GM19240 (cell line): ENCODE measurements around the gene ANO10.

Experiments
- DNase-seq: peaks from one replicate; pipeline ENCODE4 v3.0.0; 2011; ENCODE audit warnings: low spot score; ENCODE audit not compliant: insufficient read length

The ANO10 gene

DNA sequence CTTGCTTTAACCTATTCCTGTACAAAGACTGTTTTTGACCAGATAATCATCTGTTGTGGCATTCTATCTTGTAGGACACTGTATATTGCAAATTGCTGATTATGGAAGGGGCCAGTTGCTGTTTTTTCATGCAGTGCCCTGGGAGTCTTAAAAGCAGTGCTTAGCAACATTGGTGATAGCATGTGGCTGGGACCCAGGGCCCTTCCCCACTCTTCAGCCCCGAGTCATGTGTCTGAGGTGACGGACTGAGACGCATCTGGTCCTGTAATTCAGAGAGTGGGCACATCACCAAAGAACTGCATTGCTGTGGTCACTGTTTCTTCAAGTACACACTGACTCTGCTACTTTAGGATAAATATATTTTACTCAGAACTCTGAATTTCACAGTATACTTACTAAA is 272.1 kb downstream of the ANO10 start:
- no peak for DNase-seq

- no peak for DNase-seq
Observed at GRCh38 chr3:43348852-43349574, 272.8 kb downstream of the ANO10 start.

- no peak for DNase-seq
Observed at GRCh38 chr3:43348350-43348749, 273.5 kb downstream of the ANO10 start.

DNA sequence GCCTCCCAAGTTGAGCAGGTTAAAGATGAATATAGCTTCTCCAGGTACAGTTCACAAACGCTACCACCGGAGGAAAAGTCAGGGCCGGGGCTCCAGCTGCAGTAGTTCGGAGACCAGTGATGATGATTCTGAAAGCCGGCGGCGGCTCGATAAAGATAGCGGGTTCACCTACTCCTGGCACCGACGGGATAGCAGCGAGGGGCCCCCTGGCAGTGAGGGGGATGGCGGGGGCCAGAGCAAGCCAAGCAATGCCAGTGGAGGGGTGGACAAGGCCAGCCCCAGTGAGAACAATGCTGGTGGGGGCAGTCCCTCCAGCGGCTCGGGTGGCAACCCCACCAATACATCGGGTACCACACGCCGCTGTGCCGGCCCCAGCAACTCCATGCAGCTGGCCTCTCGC is 274.0 kb downstream of the ANO10 start:
- no peak for DNase-seq

DNA sequence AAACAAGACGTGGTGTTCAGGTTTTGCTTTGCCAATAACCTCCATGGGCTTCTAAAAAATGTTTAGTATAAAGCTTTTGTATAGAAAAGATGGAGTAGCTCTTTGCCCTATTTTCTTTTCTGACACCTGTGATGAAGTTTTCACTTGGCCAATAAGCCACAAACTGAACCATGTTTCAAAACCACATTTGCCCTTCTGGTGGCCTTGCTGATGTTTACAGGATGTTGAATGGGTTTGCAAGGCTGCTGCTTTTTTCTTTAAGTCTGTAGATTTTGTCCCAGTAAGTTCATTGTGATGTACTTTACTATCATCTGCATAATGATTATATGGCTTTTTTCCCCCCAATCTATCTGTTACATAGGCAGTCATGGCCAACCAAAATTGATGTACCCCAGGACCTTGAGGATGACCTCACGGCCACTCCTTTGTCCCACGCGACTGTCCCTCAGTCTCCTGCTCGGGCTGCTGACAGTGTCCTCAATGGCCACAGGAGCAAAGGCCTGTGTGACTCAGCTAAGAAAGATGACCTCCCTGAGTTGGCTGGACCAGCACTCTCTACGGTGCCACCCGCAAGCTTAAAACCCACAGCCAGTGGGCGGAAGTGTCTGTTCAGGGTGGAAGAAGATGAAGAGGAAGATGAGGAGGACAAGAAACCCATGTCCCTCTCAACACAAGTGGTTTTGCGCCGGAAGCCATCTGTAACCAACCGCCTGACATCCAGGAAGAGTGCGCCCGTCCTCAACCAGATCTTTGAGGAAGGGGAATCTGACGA is 274.6 kb downstream of the ANO10 start:
- no peak for DNase-seq

GRCh38 chr3:43345877-43346276 is 275.9 kb downstream of the ANO10 start:
- DNase-seq, result no peak

DNA sequence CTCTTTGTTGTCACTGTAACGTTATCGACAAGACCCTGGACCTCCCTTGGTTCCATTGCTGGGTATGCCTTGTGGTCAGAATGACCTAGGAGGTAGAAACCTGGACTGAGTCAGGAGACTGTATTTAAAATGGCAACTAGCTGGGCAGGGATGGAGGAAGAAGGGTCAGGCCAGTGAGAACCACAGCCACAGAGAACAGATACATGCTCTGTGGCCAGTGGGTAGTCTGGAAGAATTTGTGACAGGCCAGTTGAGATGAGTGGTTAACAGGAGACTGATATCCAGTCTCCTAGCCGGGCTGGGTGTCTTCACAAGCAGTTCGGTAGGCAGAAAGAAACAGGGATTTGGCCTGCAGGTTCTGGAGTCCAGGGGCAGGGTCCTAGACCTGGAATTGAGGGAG is 276.6 kb downstream of the ANO10 start:
- DNase-seq, result no peak

- no peak for DNase-seq
Observed at GRCh38 chr3:43344520-43344919, 277.3 kb downstream of the ANO10 start.

GRCh38 chr3:43343815-43344214 is 278.0 kb downstream of the ANO10 start:
- no peak for DNase-seq

DNA sequence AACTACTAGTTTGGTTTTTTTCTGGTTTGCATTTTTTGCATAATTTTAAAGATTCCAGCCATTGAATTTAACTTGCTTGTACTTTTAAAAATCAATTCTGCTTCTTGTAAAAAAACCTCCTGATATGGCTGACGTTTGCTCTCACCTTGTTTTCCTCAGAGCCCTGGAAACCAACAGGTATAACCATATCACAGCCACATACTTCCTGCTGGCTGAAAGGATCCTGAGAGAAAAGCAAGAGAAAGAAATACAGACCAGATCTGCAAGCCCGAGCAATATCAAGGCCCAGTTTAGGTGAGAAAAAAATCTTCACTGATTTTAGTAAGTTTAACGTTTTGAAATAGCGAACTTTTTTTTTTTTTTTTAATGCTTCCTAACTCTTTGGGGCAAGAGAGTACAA is 278.6 kb downstream of the ANO10 start:
- DNase-seq, result no peak

DNA sequence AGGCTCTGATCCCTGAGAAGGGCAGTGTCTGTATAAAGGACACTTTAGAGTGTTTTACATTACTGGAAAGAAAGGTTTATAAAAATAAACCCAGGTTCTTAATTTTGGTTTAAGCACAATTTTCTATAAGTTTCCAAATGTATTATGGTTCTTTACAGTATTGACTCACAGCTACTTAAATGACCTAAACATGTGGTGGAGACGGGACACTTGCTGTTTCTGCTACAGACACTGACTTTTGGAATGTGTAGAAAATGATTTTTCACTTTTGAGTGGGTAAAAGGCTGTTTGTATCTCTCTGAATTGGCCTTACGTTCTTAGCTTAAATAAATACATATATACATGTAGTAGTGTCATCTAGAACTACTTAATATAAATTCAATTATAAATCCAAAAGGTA is 280.0 kb downstream of the ANO10 start:
- no peak for DNase-seq

GRCh38 chr3:43340403-43340802 is 281.4 kb downstream of the ANO10 start:
- DNase-seq, result no peak

- no peak for DNase-seq
Observed at GRCh38 chr3:43338295-43338694, 283.5 kb downstream of the ANO10 start.

GRCh38 chr3:43335799-43336198 is 286.0 kb downstream of the ANO10 start:
- no peak for DNase-seq

GRCh38 chr3:43334976-43335375 is 286.8 kb downstream of the ANO10 start:
- DNase-seq, result no peak

GRCh38 chr3:43331381-43331780 is 290.4 kb downstream of the ANO10 start:
- DNase-seq, result no peak

- DNase-seq, result no peak
Observed at GRCh38 chr3:43330981-43331380, 290.8 kb downstream of the ANO10 start.

GRCh38 chr3:43328653-43329052 is 293.2 kb downstream of the ANO10 start:
- no peak for DNase-seq

DNA sequence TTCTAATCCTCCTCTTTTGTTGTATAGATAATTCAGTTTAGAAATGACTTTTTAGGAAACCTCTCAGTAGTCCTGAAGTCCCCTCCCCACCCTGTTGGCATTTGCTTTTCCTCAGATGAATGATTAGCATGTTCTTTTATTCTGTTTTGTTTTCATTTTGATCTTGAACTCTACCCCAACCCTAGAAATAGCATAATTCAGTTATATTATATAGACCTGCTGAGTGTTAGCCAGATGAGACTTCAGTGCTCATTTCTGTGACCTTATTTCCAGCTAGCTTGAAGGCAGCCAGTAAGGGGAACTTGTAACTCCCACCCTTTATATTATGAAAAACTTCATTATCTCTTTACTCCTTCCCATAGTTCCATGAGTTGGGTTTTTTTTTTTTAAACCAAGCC is 294.2 kb downstream of the ANO10 start:
- DNase-seq, result no peak

- DNase-seq, result no peak
Observed at GRCh38 chr3:43326891-43327581, 294.8 kb downstream of the ANO10 start.

GRCh38 chr3:43323541-43323940 is 298.3 kb downstream of the ANO10 start:
- DNase-seq, result no peak

GRCh38 chr3:43320288-43320687 is 301.5 kb downstream of the ANO10 start:
- no peak for DNase-seq
